Mesenteric fat pad (tissue), 1 donor: ENCODE data around the gene C19orf38. TPM values are rescaled to one million over a fixed set of nuclear protein-coding genes. Genes with fewer than 3 reads are reported as not detected.

Source experiments
- DNase-seq: peaks from one replicate; pipeline ENCODE4 v3.0.0-alpha.2; 2020; ENCODE audit warnings: low spot score
- long read RNA-seq: library from polyadenylated mRNA; unstranded; transcript quantifications from one replicate; pipeline ENCODE4 v2.0.0, GENCODE V29; 2020
- total RNA-seq: library from RNA; stranded (reverse); fragmentation: NEBNext Ultra II Directional; extraction: Animal tissue kit (Norgen Biotek cat#: 25700); gene quantifications from one replicate; pipeline ENCODE4 v1.2.1, GENCODE V29; 2021
- donor health status: DM: yes; HTN: yes; CAD: no.

Gene C19orf38
- 4.4 TPM for total RNA-seq
- long read RNA-seq, partial matches to known transcripts, result 3 of 6 reads
- long read RNA-seq, other reads (novel, unspliced or antisense), result 1 of 6 reads

- no peak for DNase-seq
Measured at GRCh38 chr19:10848230-10848856, at the start of gene C19orf38. Gene C19orf38, plus strand, starts transcription at chr19:10848415. Its CDS starts 94 bp downstream, at chr19:10848509.

- no peak for DNase-seq
Measured at GRCh38 chr19:10800488-10800887, 47.7 kb upstream of the C19orf38 start.

- no peak for DNase-seq
Measured at GRCh38 chr19:10802479-10802878, 45.7 kb upstream of the C19orf38 start.

- no peak for DNase-seq
Measured at GRCh38 chr19:10803252-10803651, 45.0 kb upstream of the C19orf38 start.

- no peak for DNase-seq
Measured at GRCh38 chr19:10805065-10805757, 43.0 kb upstream of the C19orf38 start.

- DNase-seq, result no peak
Measured at GRCh38 chr19:10805758-10806247, 42.4 kb upstream of the C19orf38 start.

- no peak for DNase-seq
Measured at GRCh38 chr19:10808937-10809649, 39.1 kb upstream of the C19orf38 start.

- DNase-seq, result no peak
Measured at GRCh38 chr19:10809651-10810285, 38.4 kb upstream of the C19orf38 start.

- no peak for DNase-seq
Measured at GRCh38 chr19:10811391-10812111, 36.7 kb upstream of the C19orf38 start.

GRCh38 chr19:10812196-10812595 lies 36.0 kb upstream of the C19orf38 start:
- no peak for DNase-seq

- no peak for DNase-seq
Measured at GRCh38 chr19:10812902-10813404, 35.3 kb upstream of the C19orf38 start.

- no peak for DNase-seq
Measured at GRCh38 chr19:10815007-10815536, 33.1 kb upstream of the C19orf38 start.

GRCh38 chr19:10815969-10816644 lies 32.1 kb upstream of the C19orf38 start:
- no peak for DNase-seq

- no peak for DNase-seq
Measured at GRCh38 chr19:10816691-10817090, 31.5 kb upstream of the C19orf38 start.

GRCh38 chr19:10817291-10818038 lies 30.8 kb upstream of the C19orf38 start:
- DNase-seq, result peak; percentile 88

GRCh38 chr19:10818301-10819123 lies 29.7 kb upstream of the C19orf38 start:
- DNase-seq, result no peak

GRCh38 chr19:10819124-10820060 lies 28.8 kb upstream of the C19orf38 start:
- DNase-seq, result no peak
